HL-60 (cell line): ENCODE measurements around the gene LRRC37A.
"Not testable (repeated sequence)": the region's sequence is repeated elsewhere in the genome, so short reads cannot be mapped to it uniquely, and the experiment has no call there.

ENCODE experiments used
- CTCF ChIP-seq: IDR thresholded peaks from one replicate; pipeline ENCODE4 v1.5.1; 2011; ENCODE audit warnings: low read length, control low read depth, inconsistent platforms; ENCODE audit not compliant: insufficient read depth
- GABPA ChIP-seq: IDR thresholded peaks from 2 replicates; pipeline ENCODE4 v1.6.1; 2012; ENCODE audit warnings: low read depth
- POLR2AphosphoS5 ChIP-seq: IDR thresholded peaks from 2 replicates; pipeline ENCODE4 v1.6.1; 2012; ENCODE audit warnings: low read depth
- REST ChIP-seq: IDR thresholded peaks from 2 replicates; pipeline ENCODE4 v1.6.1; 2012; ENCODE audit warnings: low read depth; ENCODE audit not compliant: insufficient replicate concordance
- SPI1 ChIP-seq: IDR thresholded peaks from 2 replicates; pipeline ENCODE4 v1.6.1; 2012; ENCODE audit warnings: low read depth, mild to moderate bottlenecking, borderline replicate concordance

GRCh38 chr17:46287587-46287986 lies 7.3 kb upstream of the LRRC37A start:
- not testable (repeated sequence) for TF ChIP-seq CTCF, REST, POLR2AphosphoS5, GABPA, SPI1
